Activated naive CD8-positive, alpha-beta T cell treated with anti-CD3 and anti-CD28 coated beads for 36 hours (primary cell): ENCODE measurements around the gene IGIP. TPM values are rescaled to one million over a fixed set of nuclear protein-coding genes. Genes with fewer than 3 reads are reported as not detected.

Experiments
- DNase-seq: peaks from one replicate; pipeline ENCODE4 v3.0.0; 2021
- H3K27ac Mint-ChIP-seq: one replicate; pipeline ENCODE4 v1.8.0; 2022; ENCODE audit warnings: mild to moderate bottlenecking, moderate library complexity, mixed read lengths
- H3K27me3 Mint-ChIP-seq: one replicate; pipeline ENCODE4 v1.8.0; 2022; ENCODE audit warnings: mild to moderate bottlenecking, mixed read lengths
- H3K36me3 Mint-ChIP-seq: one replicate; pipeline ENCODE4 v1.8.0; 2021; ENCODE audit warnings: mild to moderate bottlenecking, mixed read lengths
- H3K4me1 Mint-ChIP-seq: one replicate; pipeline ENCODE4 v1.8.0; 2021; ENCODE audit warnings: mixed read lengths
- H3K4me3 Mint-ChIP-seq: one replicate; pipeline ENCODE4 v1.8.0; 2022; ENCODE audit warnings: mild to moderate bottlenecking, moderate library complexity, mixed read lengths
- H3K9me3 Mint-ChIP-seq: one replicate; pipeline ENCODE4 v1.8.0; 2022; ENCODE audit warnings: mixed read lengths
- total RNA-seq, 2 experiments: library from RNA; stranded (reverse); gene quantifications; one replicate each; pipeline ENCODE4 v1.2.3, GENCODE V29; 2021

IGIP gene
- total RNA-seq, 2 experiments from 2014 or later: 1.2 to 1.3 TPM

GRCh38 chr5:140178482-140179116 is 52.9 kb downstream of the IGIP start:
- Mint-ChIP-seq H3K27ac (no peak overlapping the region), H3K9me3 (no peaks in the 10 kb centered on the region), H3K27me3 (peaks cover 5% of the 10 kb centered on the region), H3K4me3 (no peak overlapping the region), H3K4me1 (peaks cover 16% of the 10 kb centered on the region), H3K36me3 (no peaks in the 10 kb centered on the region)
- no peak for DNase-seq

Other genes starting within 250 kb of the IGIP start
- under 1 TPM; 0.10 to 0.14 TPM for gene NRG2, start 82.6 kb upstream of the IGIP start, total RNA-seq
- 1 to 10 TPM; 9.7 to 9.9 TPM for gene PURA, start 11.8 kb upstream of the IGIP start, total RNA-seq
- 10 to 100 TPM; 16.0 to 17.0 TPM for gene CYSTM1, start 49.3 kb downstream of the IGIP start, total RNA-seq
- 10 to 100 TPM; 64.0 to 68.5 TPM for gene PFDN1, start 177.2 kb downstream of the IGIP start, total RNA-seq
- gene HBEGF, start 220.7 kb downstream of the IGIP start, total RNA-seq: 1 to 10 TPM; 5.7 TPM
- gene SLC4A9, start 234.3 kb downstream of the IGIP start, total RNA-seq: not detected